Measurements from ENCODE around the gene BACH2. TPM values are rescaled to one million over a fixed set of nuclear protein-coding genes. Genes with fewer than 3 reads are reported as not detected.

BACH2 gene
- polyA plus RNA-seq, 1 donor from 2014 or later: 45.5 TPM

DNA sequence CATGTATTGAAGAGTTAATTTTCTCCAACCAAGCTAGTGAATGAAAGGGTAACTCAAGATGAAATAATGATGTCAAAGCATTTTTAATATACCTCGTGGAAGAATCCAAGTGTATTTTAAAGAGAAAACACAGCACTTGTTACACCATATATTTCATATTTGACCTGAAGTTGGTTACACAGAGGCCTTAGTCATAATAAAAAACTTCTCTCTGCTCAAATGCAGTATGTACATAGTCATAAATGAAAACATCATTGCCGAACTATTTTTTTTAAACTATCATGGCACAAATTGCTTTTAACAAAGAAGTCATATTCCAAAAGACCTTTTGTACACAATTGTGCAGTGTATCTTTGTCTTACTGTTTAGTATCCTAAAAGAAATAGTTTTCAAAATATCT is 43.0 kb downstream of the BACH2 start:
- H3K9me3 ChIP-seq (ENCODE audit: low read length): no peaks in the 10 kb centered on the region
- no peak overlapping the region for H2AFZ ChIP-seq (ENCODE audit: low read depth, low read length)
- H3K79me2 ChIP-seq (replicated peaks; ENCODE audit: insufficient read depth, low read length): peaks cover 12% of the 10 kb centered on the region
- H4K20me1 ChIP-seq (ENCODE audit: insufficient read depth): peaks cover 4% of the 10 kb centered on the region
- no peak overlapping the region for H3K9ac ChIP-seq (ENCODE audit: low read length)
- no peaks in the 10 kb centered on the region for H3F3A ChIP-seq (ENCODE audit: insufficient read depth, low read length, poor library complexity, severe bottlenecking)
- H3K4me2 ChIP-seq (ENCODE audit: low read length): no peak overlapping the region
- no peaks in the 10 kb centered on the region for H3K9me2 ChIP-seq (ENCODE audit: insufficient read depth, low read length)
- no peak overlapping the region for H3K27ac ChIP-seq (ENCODE audit: low read length)
- H3K4me3 ChIP-seq (ENCODE audit: low read length): no peak overlapping the region
- TF ChIP-seq POLR2AphosphoS5 (IDR thresholded peaks at IDR 0.05) (no peak), RAD21 (conservative IDR thresholded peaks at IDR 0.05) (no peak), TAF1 (IDR thresholded peaks at IDR 0.05; ENCODE audit: low read depth) (no peak), REST (IDR thresholded peaks at IDR 0.05; ENCODE audit: borderline replicate concordance) (no peak), SMC3 (conservative IDR thresholded peaks at IDR 0.05; ENCODE audit: poor library complexity) (no peak), MXI1 (conservative IDR thresholded peaks at IDR 0.05; ENCODE audit: poor library complexity, severe bottlenecking) (no peak), EZH2 (IDR thresholded peaks at IDR 0.05; ENCODE audit: borderline replicate concordance, insufficient read depth, low read length, poor library complexity, severe bottlenecking) (no peak), EP300 (conservative IDR thresholded peaks at IDR 0.05; ENCODE audit: poor library complexity, severe bottlenecking) (no peak)
- TF ChIP-seq, protein P1, sequence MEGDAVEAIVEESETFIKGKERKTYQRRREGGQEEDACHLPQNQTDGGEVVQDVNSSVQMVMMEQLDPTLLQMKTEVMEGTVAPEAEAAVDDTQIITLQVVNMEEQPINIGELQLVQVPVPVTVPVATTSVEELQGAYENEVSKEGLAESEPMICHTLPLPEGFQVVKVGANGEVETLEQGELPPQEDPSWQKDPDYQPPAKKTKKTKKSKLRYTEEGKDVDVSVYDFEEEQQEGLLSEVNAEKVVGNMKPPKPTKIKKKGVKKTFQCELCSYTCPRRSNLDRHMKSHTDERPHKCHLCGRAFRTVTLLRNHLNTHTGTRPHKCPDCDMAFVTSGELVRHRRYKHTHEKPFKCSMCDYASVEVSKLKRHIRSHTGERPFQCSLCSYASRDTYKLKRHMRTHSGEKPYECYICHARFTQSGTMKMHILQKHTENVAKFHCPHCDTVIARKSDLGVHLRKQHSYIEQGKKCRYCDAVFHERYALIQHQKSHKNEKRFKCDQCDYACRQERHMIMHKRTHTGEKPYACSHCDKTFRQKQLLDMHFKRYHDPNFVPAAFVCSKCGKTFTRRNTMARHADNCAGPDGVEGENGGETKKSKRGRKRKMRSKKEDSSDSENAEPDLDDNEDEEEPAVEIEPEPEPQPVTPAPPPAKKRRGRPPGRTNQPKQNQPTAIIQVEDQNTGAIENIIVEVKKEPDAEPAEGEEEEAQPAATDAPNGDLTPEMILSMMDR (IDR thresholded peaks at IDR 0.05; ENCODE audit: poor library complexity, severe bottlenecking): no peak
- no peaks in the 10 kb centered on the region for H3K27me3 ChIP-seq (ENCODE audit: insufficient read depth, low read depth, low read length)
- H3K36me3 ChIP-seq (ENCODE audit: insufficient read depth, low read length): peaks cover 15% of the 10 kb centered on the region

GRCh38 chr6:90251295-90251992 is 45.2 kb downstream of the BACH2 start:
- no peaks in the 10 kb centered on the region for H3K9me3 ChIP-seq (ENCODE audit: low read length)
- H4K20me1 ChIP-seq (ENCODE audit: insufficient read depth): peaks cover 4% of the 10 kb centered on the region
- H3K4me2 ChIP-seq (ENCODE audit: low read length): no peak overlapping the region
- H3K79me2 ChIP-seq (replicated peaks; ENCODE audit: insufficient read depth, low read length): peaks cover 12% of the 10 kb centered on the region
- no peaks in the 10 kb centered on the region for H3K27me3 ChIP-seq (ENCODE audit: insufficient read depth, low read depth, low read length)
- TF ChIP-seq SMC3 (conservative IDR thresholded peaks at IDR 0.05; ENCODE audit: poor library complexity) (no peak), REST (IDR thresholded peaks at IDR 0.05; ENCODE audit: borderline replicate concordance) (no peak), EP300 (conservative IDR thresholded peaks at IDR 0.05; ENCODE audit: poor library complexity, severe bottlenecking) (no peak), POLR2AphosphoS5 (IDR thresholded peaks at IDR 0.05) (no peak), RAD21 (conservative IDR thresholded peaks at IDR 0.05) (no peak), MXI1 (conservative IDR thresholded peaks at IDR 0.05; ENCODE audit: poor library complexity, severe bottlenecking) (no peak), TAF1 (IDR thresholded peaks at IDR 0.05; ENCODE audit: low read depth) (no peak), EZH2 (IDR thresholded peaks at IDR 0.05; ENCODE audit: borderline replicate concordance, insufficient read depth, low read length, poor library complexity, severe bottlenecking) (no peak)
- TF ChIP-seq, protein P1 (IDR thresholded peaks at IDR 0.05; ENCODE audit: poor library complexity, severe bottlenecking): no peak
- H3K36me3 ChIP-seq (ENCODE audit: insufficient read depth, low read length): peaks cover 8% of the 10 kb centered on the region
- H3K9ac ChIP-seq (ENCODE audit: low read length): no peak overlapping the region
- no peaks in the 10 kb centered on the region for H3F3A ChIP-seq (ENCODE audit: insufficient read depth, low read length, poor library complexity, severe bottlenecking)
- H3K27ac ChIP-seq (ENCODE audit: low read length): no peak overlapping the region
- H2AFZ ChIP-seq (ENCODE audit: low read depth, low read length): no peak overlapping the region
- no peak overlapping the region for H3K4me3 ChIP-seq (ENCODE audit: low read length)
- H3K9me2 ChIP-seq (ENCODE audit: insufficient read depth, low read length): no peaks in the 10 kb centered on the region
